DMS153 (cell line): ENCODE results near the gene TIMM13.
"Not testable (repeated sequence)": the region's sequence is repeated elsewhere in the genome, so short reads cannot be mapped to it uniquely, and the experiment has no call there.

ENCODE experiments used
- DNase-seq: peaks from one replicate; lab custom pipeline; 2025; lab: John Stamatoyannopoulos, UW

Gene TIMM13

DNA sequence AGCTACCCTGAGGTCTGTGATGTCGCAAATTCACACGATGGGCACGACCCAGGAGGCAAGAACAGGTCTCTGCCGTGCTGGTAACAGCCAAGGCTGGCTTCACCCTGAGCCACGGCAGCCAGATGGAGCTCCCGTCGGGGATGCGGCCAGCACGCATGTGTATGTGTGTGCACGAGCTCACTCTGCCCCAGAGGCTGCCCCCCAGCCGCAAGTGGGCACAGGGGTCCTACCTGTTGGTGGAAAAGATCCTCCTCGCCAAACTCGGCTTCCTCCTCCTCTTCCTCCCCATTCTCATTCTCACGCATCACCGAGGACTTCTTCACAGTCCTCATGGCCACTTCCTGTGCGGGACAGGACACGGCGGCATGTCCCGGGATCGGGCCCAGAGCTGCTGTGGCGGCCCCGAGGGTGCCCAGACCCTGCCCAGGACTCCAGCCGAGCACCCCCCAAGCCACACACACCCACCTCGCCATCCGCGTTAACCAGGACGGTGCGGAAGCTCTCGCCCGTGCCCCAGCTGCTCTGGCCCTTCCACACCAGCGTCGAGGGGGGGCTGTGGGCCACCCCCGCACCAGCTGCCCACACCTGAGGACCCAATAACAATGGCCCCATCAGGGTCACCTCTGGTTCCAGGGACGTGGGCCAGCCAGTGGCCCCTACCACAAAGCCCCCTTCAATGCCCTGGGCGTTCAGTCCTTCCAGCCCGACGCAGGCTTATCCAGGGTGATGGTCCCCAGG, 4.1 kb upstream of the TIMM13 start:
- DNase-seq = no peak

DNA sequence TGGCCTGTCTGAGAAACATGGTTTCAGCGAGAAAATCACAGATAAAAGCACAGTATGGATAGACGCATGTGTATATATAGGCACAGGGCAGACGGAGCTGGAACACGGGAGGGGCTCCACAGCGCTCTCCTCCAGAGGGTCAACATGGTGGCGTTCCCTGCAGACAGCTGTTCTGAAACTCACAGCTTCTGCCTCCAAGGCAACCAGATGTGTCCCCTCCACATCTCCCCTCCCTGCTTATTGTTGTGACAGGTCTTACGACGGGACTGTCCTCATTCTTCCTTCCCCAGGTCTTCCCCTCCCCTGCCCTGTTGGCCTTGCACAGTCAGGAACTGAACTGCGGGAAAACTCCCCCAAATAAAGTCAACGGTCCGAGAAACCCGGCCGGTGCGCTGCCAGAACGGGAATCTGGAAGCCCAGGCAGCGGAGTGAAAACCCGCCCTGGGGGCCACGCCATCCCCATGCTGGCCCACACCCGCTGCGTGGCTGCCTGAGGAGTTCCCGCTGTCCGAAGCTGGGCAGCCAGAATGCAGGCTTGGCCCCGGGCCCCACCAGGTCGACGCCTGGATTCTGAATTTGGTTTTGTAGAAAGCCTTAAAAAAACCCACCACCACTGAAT, 2.6 kb upstream of the TIMM13 start:
- no peak for DNase-seq

DNA sequence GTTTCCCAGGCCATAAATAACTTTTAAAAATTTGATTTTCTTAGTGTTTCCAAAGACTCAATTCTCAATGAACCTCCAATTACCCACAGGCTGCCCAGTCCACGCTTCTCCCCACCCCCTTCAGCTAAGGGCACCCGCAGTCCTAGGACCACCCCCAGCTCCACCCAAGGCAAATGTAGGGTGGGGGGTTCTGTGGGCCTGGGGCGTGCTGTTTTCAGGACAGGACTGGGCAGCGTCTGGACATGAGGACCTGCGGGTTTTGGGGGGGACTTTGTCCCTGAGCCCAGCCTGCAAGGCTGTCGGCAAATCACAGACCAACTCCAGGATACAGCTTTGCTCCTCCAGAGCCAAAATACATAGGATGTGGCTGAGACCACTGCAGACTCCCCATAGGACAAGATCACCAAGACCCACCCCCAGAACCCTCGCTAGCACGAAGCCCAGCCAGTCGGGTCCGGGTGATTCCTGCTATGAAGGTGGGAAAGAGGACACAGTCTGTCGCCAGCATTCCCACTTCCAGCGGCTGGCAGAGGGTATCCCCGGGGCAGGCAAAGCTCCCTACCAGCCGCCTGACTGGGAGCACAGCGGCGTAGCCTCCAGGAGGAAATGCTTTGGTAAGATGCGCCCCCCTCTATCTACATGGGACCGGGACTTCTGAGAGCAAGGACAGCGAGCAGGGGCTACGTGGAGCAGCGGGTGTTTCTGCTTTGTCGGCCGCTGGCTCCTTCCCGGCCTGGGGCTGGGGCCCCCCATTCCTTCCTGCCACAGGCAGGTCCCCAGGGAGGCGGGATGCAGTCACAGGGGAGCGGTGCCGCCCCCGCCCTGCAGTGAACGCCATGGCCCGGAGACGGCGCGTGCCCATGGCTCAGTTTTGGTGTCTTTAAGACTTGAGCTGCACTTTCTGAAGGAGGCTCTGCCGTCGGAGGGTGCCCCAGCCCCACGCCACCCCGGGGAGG, 1.6 kb upstream of the TIMM13 start:
- no peak for DNase-seq

DNA sequence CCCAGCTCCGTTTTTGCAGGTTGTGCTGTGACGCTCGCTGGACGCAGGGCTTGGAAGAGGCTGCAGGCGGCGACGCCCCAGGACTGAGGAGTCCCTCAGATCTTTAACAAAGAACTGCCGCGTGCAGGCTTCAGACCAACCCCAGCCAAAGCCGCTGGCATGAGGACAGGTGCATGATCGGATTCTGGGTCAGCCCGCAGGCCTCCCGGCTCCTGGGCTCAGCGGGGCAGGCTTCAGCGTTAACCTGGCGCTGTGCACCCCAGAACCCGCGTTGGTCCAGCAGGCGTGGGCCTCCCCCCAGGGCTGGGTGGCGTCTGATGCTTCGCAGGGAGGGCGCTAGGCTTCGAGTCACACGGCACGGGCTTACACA, 920 bp upstream of the TIMM13 start:
- no peak for DNase-seq

DNA sequence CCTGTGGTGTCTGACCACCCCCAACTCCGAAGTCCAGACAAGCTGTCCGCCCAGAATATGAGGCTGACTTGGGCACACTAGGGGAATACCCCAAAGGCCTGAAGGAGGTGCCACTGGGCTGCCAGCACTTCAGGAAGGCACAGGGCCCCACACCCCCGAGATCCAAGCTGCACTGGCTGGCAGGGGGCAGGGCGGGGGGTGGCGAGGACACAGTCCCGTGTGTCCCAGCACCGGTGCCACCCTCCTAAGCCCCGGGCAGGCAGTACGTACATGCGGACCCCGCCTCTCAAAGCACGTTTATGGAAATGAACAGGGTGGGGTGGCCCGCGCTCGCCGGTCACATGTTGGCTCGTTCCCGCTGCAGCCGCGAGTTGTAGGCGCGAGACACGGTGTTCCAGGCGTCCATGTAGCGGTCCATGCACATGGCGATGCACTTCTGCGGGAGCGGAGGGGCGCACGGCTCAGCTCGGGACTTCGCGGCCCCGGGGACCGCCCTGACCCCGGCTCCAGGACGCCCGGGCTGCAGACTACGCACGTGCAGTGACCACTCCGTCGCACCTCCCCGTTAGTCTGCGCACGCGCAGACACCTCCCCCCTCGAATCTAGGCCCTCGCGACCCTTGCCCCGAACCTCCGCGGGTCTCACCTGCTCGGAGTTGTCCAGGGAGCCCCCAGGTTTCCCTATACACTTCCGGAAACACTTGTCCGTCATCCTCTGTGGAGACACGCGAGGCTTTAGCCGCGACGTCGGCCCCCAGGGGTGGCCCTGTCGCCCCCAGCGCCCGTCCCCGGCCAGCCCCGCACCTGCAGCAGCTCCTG, 566 bp downstream of the TIMM13 start:
- DNase-seq = no peak

DNA sequence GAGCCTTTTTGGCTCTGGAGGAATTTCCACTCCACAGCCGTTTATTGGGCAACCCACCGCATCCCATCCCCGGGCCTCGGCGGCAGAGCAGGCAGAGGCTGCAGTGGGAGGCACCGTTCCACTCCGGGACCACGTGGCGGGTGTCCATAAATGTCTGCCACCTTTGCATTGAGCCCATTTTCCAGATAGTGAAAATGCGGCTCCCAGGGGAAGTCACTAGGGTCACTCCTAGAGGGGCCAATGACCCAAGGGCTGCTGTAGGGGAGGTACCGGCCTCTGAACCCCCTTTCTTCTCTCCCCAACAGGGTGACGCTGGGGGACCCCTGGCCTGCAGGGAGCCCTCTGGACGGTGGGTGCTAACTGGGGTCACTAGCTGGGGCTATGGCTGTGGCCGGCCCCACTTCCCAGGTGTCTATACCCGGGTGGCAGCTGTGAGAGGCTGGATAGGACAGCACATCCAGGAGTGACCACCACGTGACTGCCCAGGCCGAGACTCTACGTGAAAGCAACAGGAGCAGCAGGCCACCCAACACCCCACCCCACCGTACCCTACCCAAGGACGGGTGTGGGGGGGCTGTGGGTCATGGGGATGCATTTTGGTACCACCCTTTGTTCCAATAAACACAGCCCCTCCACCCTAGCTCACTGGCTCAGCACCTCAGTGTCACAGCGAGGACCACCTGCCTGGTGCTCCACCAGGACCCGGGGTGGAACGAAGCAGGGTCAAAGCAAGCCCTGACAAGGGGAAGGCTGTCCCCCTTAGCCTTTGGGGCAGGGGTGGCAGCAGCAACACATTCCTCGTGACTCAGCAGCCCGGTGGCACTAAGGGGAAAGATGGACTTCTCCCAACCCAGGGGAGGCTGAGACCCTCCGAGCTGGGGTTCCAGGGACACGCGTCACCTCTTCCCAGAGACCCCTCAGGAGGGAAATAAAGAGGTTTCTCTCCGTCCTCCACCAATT, 1.5 kb downstream of the TIMM13 start:
- DNase-seq = no peak

DNA sequence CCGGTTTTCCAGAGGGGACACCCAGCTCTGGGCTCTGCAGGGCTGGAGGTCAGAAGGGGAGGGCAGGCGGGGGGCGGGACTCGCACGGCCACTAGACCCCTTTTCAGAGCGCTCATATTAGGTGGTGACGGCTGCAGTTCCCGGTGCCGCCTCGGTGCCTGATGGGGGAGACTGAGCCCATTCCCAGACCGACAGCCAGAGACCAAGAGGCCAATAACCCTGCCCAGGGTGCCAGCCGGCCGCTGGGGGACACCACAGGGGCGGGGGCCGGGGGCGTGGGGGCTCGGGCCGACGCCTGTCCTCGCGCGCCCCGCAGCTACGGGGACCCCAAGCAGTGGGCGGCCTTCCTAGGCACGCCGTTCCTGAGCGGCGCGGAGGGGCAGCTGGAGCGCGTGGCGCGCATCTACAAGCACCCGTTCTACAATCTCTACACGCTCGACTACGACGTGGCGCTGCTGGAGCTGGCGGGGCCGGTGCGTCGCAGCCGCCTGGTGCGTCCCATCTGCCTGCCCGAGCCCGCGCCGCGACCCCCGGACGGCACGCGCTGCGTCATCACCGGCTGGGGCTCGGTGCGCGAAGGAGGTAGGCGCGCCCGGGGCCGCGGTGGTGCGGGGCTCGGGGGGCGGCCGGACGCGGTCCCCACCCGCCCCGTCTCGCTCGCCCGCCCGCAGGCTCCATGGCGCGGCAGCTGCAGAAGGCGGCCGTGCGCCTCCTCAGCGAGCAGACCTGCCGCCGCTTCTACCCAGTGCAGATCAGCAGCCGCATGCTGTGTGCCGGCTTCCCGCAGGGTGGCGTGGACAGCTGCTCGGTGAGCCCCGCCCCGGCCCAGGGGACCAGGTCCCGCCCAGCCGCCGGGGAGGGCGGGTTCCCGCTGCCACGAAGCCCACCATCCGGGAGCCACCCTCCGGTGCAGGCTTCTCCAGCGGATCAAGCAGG, 2.4 kb downstream of the TIMM13 start:
- no peak for DNase-seq

DNA sequence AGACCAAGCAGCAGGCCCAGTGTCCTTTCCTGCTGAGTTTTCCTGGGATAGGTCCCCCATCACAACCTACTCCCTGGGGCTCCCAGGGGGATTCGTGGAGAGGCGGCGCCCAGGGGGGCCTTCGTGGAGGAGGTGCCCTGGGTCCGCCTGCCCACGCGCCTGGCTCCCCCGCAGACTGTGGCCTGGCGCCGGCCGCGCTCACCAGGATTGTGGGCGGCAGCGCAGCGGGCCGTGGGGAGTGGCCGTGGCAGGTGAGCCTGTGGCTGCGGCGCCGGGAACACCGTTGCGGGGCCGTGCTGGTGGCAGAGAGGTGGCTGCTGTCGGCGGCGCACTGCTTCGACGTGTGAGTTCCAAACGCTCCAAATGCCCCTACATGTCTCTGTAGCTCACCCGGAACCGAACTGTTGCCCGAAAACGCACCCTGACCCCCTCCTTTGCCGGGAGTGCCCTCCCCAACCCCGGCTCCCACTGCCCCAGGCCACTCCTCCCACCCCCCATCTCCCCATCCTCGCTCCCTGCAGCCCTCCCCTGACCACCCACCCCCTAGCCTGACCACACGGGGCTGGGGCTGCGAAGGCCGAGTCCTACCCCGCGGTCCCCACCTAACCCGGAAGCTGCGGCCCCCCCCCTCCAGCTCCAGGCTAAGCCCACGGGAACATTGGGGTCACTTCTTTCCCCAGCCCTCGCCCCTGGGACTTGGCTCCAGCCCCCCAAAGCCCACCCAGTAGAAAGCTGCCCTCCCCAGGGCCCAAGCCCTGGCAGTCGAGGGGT, 3.3 kb downstream of the TIMM13 start:
- DNase-seq = no peak

DNA sequence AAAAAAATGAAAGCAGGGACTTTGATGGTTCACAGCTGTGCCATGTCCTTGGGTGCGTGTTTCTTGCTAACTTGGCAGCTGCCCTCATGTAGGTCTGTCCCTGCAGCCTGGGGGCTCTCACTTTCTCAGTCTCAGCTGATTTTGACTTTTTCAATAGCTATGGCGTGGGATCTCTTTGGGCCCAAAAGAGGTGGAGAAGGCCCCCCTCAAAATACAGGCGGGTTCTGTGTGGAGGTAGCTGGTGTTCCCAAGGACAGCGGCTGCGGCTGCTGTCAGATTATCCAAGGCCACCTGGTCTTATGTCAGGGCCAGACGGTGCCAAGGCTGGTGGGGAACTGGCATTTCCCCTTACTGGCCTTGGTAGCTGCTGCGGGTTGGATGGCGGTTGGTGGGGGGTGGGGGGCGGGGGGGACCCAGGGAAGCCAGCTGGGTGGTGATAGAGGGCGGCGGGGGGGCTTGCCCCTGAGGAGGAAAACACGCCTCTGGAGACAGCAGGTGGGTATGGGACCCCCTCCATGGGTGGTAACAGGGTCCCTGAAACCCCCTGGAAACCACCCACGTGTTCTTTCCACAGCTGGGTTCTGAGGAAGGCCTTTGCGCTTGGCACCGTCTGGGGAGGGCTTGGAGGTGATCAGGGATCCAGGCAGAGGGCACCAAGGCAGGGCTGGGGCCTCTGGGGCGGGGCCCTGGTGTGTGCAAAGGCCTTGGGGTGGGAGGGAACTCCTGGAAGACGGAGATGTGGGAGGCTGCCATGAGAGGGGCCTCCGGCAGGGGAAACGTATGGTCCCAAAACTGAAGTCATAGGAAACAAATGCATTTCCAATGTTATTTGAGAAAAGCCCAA, 4.1 kb downstream of the TIMM13 start:
- DNase-seq = no peak

DNA sequence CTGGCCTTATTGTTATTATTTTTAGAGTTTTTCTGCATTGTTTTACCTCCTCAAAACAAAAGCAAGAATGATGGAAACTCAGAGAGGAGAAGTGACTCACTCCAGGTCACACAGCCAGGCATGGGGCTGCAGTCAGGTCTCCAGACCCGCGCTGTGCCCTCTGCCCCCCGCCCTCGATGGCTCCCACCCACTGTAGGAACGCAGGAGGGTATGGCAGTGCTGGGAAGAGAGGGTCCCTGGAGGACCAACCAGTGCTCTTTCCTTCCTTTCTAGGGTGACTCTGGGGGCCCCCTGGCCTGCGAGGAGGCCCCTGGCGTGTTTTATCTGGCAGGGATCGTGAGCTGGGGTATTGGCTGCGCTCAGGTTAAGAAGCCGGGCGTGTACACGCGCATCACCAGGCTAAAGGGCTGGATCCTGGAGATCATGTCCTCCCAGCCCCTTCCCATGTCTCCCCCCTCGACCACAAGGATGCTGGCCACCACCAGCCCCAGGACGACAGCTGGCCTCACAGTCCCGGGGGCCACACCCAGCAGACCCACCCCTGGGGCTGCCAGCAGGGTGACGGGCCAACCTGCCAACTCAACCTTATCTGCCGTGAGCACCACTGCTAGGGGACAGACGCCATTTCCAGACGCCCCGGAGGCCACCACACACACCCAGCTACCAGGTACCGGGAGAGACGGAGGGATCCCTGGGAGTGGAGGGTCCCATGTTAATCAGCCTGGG, 5.6 kb downstream of the TIMM13 start:
- no peak for DNase-seq

DNA sequence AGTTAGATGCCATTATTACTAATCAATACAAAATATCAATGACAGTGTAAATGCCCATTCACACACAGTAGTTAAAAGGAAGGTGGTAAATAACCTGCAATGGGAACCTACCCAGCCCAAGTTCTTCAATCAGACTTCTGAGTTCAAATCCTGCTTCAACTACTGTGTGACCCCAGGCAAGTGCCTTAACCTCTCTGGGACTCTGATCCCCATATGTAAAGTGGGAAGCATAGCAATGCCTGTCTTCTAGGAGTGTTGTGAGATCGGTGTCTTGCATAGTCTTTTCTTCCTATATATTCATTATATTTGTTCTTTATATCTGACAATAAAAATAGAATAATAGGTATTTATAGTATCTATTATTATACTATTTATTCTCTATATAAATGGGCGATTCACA, 6.9 kb downstream of the TIMM13 start:
- no peak for DNase-seq

DNA sequence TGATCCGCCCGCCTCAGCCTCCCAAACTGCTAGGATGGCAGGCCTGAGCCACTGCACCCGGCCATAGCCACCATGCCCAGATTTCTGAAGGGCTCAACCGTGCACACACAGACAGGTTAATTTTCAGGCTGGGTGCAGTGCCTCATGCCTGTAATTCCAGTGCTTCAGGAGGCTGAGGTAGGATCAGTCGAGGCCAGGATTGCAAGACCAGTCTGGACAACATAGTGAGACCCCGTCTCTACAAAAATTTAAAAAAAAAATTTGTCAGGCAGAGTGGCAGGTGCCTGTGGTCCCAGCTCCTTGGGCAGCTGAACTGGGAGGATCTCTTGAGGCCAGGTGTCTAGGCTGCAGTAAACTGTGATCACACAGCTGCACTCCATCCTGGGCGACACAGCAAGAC, 7.6 kb downstream of the TIMM13 start:
- no peak for DNase-seq

DNA sequence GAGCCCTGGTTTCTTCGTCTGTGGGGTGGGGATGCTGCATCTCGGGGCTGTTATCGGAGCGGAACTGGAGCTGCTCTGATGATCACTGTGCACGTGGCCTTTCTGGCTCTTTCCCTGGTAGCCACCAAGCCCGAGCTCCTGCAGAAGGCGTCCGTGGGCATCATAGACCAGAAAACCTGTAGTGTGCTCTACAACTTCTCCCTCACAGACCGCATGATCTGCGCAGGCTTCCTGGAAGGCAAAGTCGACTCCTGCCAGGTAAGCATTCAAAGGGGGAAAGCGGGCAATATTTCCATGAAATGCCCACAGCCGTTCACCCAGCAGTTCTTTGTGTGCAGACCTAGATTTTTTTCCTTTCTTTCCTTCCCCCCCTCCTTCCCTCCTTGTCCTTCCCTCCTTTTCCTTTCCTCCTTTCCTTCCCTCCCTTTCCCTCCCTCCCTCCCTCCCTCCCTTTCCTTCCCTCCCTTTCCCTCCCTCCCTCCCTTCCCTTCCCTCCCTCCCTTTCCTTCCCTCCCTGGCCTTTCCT, 9.4 kb downstream of the TIMM13 start:
- DNase-seq = no peak

DNA sequence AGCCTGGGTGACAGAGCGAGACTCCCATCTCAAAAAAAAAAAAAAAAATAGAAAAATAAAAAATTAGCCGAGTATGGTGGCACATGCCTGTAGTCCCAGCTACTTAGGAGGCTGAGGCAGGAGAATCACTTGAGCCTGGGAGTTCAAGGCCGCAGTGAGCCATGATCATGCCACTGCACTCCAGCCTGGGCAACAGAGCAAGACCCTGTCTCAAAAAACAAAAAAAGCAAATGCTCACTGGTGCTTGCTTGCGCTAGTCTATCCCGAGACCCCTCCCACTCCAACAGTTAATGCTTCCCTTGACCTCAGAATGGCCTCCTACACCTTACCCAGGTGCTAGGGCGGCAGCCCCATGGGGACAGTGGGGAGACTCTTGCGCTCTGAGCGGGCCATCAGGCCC, 9.9 kb downstream of the TIMM13 start:
- not testable (repeated sequence) for DNase-seq

DNA sequence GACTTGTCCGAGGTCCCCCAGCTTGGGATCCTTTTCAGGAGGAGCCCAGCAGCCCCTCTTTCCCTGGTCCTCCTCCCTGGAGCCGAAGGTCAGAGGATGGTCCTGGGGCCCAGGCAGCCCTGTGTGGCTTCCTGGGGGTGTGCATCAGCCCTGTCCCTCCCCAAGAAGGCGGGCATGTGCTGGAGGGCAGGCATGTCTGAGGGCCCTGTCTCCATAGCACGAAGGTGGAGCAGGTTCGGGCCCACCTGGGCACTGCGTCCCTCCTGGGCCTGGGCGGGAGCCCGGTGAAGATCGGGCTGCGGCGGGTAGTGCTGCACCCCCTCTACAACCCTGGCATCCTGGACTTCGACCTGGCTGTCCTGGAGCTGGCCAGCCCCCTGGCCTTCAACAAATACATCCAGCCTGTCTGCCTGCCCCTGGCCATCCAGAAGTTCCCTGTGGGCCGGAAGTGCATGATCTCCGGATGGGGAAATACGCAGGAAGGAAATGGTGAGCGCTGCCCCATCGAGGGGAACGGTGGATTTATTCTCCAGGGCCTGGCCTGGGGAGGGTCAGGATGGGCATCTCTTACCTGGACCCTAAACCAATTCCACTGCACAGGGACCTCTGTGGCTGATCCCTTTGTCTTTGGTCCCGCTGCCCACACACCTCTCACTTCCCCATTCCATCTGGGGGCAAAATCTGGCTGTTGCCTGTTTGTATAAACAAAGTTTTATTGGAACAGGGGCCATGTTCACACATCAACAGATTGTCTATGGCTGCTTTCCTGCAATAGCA, 10.9 kb downstream of the TIMM13 start:
- DNase-seq = no peak

DNA sequence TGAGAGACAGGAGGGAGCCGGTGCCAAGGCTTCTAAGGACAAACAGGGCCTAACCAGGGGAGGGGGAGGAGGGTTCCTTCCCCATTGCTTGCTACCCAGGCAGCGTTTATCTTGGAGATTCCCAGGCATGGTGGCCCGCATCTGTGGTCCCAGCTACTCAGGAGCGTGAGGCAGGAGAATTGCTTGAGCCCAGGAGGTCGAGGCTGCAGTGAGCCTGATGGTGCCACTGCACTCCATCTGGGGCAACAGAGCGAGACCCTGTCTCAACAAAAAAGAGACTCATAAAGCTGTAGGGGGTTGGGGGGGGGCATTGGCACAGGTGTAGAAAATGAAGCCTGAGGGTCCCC, 11.4 kb downstream of the TIMM13 start:
- no peak for DNase-seq
